WTC11 (cell line): ENCODE results near the gene NR3C2. TPM values are rescaled to one million over a fixed set of nuclear protein-coding genes. Genes with fewer than 3 reads are reported as not detected.

Experiments
- ATAC-seq: fragments of 200-7000 bp; cut with Tn5 transposase; 2 replicates; pipeline ENCODE4 v1.10.0; 2021; ENCODE audit warnings: mild to moderate bottlenecking, moderate library complexity
- CTCF ChIA-PET: fragments of 300-600 bp; sonication (Branson Sonifier 250); formaldehyde crosslinking; loops from one replicate; lab custom pipeline; 2021; ENCODE audit warnings: antibody characterized with exemption; lab: Charles Lee
- POLR2A ChIA-PET: fragments of 350-600 bp; sonication (Branson Sonifier 250); formaldehyde crosslinking; loops from one replicate; lab custom pipeline; 2021; ENCODE audit warnings: antibody characterized with exemption; lab: Charles Lee
- DNase-seq: peaks from one replicate; pipeline ENCODE4 v3.0.0; 2021; ENCODE audit warnings: low spot score
- H3K27ac Mint-ChIP-seq: 2 replicates; pipeline ENCODE4 v1.8.0; 2021; ENCODE audit warnings: mixed read lengths
- H3K27me3 Mint-ChIP-seq: 2 replicates; pipeline ENCODE4 v1.8.0; 2021; ENCODE audit warnings: low read depth, mild to moderate bottlenecking, moderate library complexity, mixed read lengths
- H3K36me3 Mint-ChIP-seq: 2 replicates; pipeline ENCODE4 v1.8.0; 2021; ENCODE audit warnings: mixed read lengths
- H3K4me1 Mint-ChIP-seq: 2 replicates; pipeline ENCODE4 v1.8.0; 2022; ENCODE audit warnings: mixed read lengths
- H3K4me3 Mint-ChIP-seq: 2 replicates; pipeline ENCODE4 v1.8.0; 2021; ENCODE audit warnings: mild to moderate bottlenecking, moderate library complexity, mixed read lengths
- H3K9me3 Mint-ChIP-seq: 2 replicates; pipeline ENCODE4 v1.8.0; 2021; ENCODE audit warnings: mixed read lengths
- ATF3 ChIP-seq: sonication (generic); formaldehyde crosslinking; conservative IDR thresholded peaks from 2 replicates; pipeline ENCODE4 v1.8.1; 2022; ENCODE audit warnings: mild to moderate bottlenecking, missing genetic modification reagents
- ATF6 ChIP-seq: sonication (generic); formaldehyde crosslinking; IDR thresholded peaks from 2 replicates; pipeline ENCODE4 v1.8.1; 2023; ENCODE audit warnings: mild to moderate bottlenecking, missing genetic modification reagents
- CREB1 ChIP-seq: sonication (generic); formaldehyde crosslinking; IDR thresholded peaks from 2 replicates; pipeline ENCODE4 v1.8.0; 2023; ENCODE audit warnings: mild to moderate bottlenecking, missing genetic modification reagents
- CREM ChIP-seq: sonication (generic); formaldehyde crosslinking; IDR thresholded peaks from 2 replicates; pipeline ENCODE4 v1.8.1; 2022; ENCODE audit warnings: mild to moderate bottlenecking, missing genetic modification reagents, moderate library complexity
- EMX1 ChIP-seq: fragments of 250-450 bp; sonication (Bioruptor Pico); IDR thresholded peaks from 2 replicates; pipeline ENCODE4 v1.8.0; 2021; ENCODE audit warnings: mild to moderate bottlenecking
- FOXJ3 ChIP-seq: sonication (generic); formaldehyde crosslinking; IDR thresholded peaks from 2 replicates; pipeline ENCODE4 v1.9.0; 2021; ENCODE audit warnings: missing genetic modification reagents, mild to moderate bottlenecking, borderline replicate concordance
- GABPB1 ChIP-seq: sonication (generic); formaldehyde crosslinking; IDR thresholded peaks from 2 replicates; pipeline ENCODE4 v1.8.1; 2023; ENCODE audit warnings: mild to moderate bottlenecking, missing genetic modification reagents
- IRF1 ChIP-seq: sonication (generic); formaldehyde crosslinking; IDR thresholded peaks from 2 replicates; pipeline ENCODE4 v1.8.0; 2023; ENCODE audit warnings: missing genetic modification reagents
- NFATC4 ChIP-seq: fragments of 250-450 bp; sonication (Bioruptor Pico); IDR thresholded peaks from 2 replicates; pipeline ENCODE4 v1.9.0; 2021; ENCODE audit warnings: mild to moderate bottlenecking
- RORB ChIP-seq: fragments of 250-450 bp; sonication (Bioruptor Pico); IDR thresholded peaks from 2 replicates; pipeline ENCODE4 v1.9.0; 2021; ENCODE audit warnings: mild to moderate bottlenecking
- TEAD1 ChIP-seq: sonication (generic); formaldehyde crosslinking; IDR thresholded peaks from 2 replicates; pipeline ENCODE4 v1.8.0; 2022; ENCODE audit warnings: mild to moderate bottlenecking, missing genetic modification reagents
- ZNF121 ChIP-seq: sonication (generic); formaldehyde crosslinking; IDR thresholded peaks from 2 replicates; pipeline ENCODE4 v1.8.0; 2023; ENCODE audit warnings: missing genetic modification reagents
- ZNF263 ChIP-seq: sonication (generic); formaldehyde crosslinking; IDR thresholded peaks from 2 replicates; pipeline ENCODE4 v1.8.1; 2022; ENCODE audit warnings: low read depth, mild to moderate bottlenecking, moderate library complexity, missing genetic modification reagents
- ZNF512 ChIP-seq: sonication (generic); formaldehyde crosslinking; IDR thresholded peaks from 2 replicates; pipeline ENCODE4 v1.8.1; 2022; ENCODE audit warnings: missing genetic modification reagents, borderline replicate concordance
- total RNA-seq: library from RNA; stranded (reverse); gene quantifications from 3 replicates; pipeline ENCODE4 v1.2.3, GENCODE V29; 2021
- TF ChIP-seq, protein P1 (sequence below): fragments of 250-450 bp; sonication (Bioruptor Pico); conservative IDR thresholded peaks from 2 replicates; pipeline ENCODE4 v1.9.0; 2021; ENCODE audit warnings: mild to moderate bottlenecking
- TF ChIP-seq, protein P2 (sequence below): fragments of 250-450 bp; sonication (Bioruptor Pico); IDR thresholded peaks from 2 replicates; pipeline ENCODE4 v1.9.0; 2021; ENCODE audit warnings: mild to moderate bottlenecking
- TF ChIP-seq, protein P3 (sequence below): fragments of 250-450 bp; sonication (Bioruptor Pico); IDR thresholded peaks from 2 replicates; pipeline ENCODE4 v1.9.0; 2021; ENCODE audit warnings: mild to moderate bottlenecking
- TF ChIP-seq, protein P4 (sequence below): fragments of 250-450 bp; sonication (Bioruptor Pico); IDR thresholded peaks from 2 replicates; pipeline ENCODE4 v2.1.2; 2022; ENCODE audit warnings: mild to moderate bottlenecking, moderate library complexity

The NR3C2 gene
- total RNA-seq, 1 experiment from 2014 or later, result 2.8 TPM

DNA sequence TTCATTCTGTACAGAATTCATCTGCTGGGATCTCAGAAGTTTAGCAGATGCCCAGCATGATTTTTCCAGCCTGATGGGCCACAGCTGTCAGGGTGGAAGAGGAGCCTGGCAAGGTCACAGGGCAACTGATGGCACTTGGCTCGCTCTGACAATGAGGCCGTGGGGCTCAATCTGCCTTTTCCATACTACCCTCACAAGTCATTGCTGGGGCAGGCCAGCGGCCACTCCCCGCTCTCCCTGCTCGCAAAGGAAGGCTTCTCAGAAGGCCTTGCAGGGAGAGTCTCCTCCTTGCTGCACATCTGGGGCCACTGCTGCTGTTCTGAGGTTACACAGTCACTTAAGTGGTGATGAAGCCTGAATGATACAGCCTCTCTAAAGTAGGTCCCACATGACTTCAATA lies 349.1 kb downstream of the NR3C2 start:
- Mint-ChIP-seq H3K4me3 (no peak overlapping the region), H3K36me3 (no peaks in the 10 kb centered on the region), H3K4me1 (peaks cover 21% of the 10 kb centered on the region), H3K27ac (no peak overlapping the region), H3K9me3 (peaks cover 3% of the 10 kb centered on the region; the same call in 1 of the 2 replicates), H3K27me3 (no peaks in the 10 kb centered on the region; the same call in 1 of the 2 replicates)
- DNase-seq (no peak), ATAC-seq (no peak)
- TF ChIP-seq GABPB1 (CRISPR knock-in tag) (no peak), RORB (CRISPR knock-in tag) (no peak), ATF3 (CRISPR knock-in tag) (no peak), ATF6 (no peak), ZNF121 (CRISPR knock-in tag) (no peak), CREB1 (CRISPR knock-in tag) (no peak), NFATC4 (no peak), ZNF263 (CRISPR knock-in tag) (no peak), FOXJ3 (no peak), CREM (CRISPR knock-in tag) (no peak), IRF1 (CRISPR knock-in tag) (no peak), EMX1 (CRISPR knock-in tag) (no peak), TEAD1 (no peak), ZNF512 (CRISPR knock-in tag) (no peak)
- TF ChIP-seq, protein P1, sequence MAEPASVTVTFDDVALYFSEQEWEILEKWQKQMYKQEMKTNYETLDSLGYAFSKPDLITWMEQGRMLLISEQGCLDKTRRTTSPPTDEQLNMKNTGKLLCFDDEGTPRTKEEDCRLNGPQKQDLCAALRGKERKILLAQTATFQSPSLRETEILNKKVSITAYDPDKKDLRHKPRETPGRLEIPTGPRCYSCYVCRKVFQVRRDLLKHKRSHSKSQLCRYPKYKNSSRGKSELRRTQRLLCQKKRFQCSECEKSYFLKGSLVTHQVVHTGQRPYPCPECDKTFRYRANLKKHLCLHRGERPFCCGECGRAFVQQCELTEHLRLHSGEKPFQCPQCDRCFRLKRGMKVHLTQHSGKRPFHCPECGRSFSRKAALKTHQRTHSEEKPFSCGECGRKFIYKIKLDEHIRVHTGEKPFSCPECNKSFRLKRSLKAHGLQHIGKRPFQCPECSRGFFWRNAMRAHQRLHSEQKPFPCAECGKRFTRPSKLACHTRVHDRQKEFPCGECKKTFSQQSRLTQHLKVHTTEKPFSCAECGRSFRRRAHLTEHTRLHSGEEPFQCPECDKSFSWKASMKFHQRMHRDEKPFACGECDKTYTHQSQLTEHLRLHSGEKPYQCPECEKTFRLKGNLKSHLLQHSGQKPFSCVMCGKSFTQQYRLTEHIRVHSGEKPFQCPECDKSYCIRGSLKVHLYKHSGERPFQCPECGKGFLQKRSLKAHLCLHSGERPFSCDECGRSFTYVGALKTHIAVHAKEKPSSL, result no peak
- TF ChIP-seq, protein P2, sequence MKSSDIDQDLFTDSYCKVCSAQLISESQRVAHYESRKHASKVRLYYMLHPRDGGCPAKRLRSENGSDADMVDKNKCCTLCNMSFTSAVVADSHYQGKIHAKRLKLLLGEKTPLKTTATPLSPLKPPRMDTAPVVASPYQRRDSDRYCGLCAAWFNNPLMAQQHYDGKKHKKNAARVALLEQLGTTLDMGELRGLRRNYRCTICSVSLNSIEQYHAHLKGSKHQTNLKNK, result no peak
- TF ChIP-seq, protein P3, sequence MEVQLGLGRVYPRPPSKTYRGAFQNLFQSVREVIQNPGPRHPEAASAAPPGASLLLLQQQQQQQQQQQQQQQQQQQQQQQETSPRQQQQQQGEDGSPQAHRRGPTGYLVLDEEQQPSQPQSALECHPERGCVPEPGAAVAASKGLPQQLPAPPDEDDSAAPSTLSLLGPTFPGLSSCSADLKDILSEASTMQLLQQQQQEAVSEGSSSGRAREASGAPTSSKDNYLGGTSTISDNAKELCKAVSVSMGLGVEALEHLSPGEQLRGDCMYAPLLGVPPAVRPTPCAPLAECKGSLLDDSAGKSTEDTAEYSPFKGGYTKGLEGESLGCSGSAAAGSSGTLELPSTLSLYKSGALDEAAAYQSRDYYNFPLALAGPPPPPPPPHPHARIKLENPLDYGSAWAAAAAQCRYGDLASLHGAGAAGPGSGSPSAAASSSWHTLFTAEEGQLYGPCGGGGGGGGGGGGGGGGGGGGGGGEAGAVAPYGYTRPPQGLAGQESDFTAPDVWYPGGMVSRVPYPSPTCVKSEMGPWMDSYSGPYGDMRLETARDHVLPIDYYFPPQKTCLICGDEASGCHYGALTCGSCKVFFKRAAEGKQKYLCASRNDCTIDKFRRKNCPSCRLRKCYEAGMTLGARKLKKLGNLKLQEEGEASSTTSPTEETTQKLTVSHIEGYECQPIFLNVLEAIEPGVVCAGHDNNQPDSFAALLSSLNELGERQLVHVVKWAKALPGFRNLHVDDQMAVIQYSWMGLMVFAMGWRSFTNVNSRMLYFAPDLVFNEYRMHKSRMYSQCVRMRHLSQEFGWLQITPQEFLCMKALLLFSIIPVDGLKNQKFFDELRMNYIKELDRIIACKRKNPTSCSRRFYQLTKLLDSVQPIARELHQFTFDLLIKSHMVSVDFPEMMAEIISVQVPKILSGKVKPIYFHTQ (CRISPR knock-in tag), result no peak
- TF ChIP-seq, protein P4, sequence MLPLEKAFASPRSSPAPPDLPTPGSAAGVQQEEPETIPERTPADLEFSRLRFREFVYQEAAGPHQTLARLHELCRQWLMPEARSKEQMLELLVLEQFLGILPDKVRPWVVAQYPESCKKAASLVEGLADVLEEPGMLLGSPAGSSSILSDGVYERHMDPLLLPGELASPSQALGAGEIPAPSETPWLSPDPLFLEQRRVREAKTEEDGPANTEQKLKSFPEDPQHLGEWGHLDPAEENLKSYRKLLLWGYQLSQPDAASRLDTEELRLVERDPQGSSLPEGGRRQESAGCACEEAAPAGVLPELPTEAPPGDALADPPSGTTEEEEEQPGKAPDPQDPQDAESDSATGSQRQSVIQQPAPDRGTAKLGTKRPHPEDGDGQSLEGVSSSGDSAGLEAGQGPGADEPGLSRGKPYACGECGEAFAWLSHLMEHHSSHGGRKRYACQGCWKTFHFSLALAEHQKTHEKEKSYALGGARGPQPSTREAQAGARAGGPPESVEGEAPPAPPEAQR, result no peak
- ChIA-PET CTCF (no interaction called here), POLR2A (no interaction called here)
